IPS DF 4.7 (cell line): Measurements from ENCODE around the gene RPL27A.

Experiments used
- DNase-seq: peaks from one replicate; pipeline ENCODE4 v3.0.0-alpha.2; 2013; ENCODE audit warnings: low spot score; ENCODE audit errors: extremely low read depth

RPL27A gene

DNA sequence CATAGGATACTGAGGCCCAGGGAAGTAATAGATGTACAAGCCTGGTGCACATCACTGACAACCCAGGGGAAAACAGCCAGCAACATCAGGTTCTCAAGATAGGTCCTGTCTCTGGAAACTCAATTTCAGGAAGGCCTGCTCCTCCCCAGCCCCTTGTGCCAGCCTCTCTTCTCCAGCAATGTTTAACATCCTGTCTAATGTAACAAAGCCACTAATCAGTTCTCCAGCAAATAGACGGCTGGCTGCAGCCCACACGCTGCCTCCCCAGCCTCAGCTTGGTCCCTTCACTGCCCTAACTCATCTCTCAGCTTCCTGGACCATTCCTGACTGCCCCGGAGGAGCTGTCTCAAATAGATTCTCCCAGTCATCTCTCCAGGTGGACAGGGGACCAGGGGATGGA, 37.8 kb downstream of the RPL27A start:
- DNase-seq: no peak

DNA sequence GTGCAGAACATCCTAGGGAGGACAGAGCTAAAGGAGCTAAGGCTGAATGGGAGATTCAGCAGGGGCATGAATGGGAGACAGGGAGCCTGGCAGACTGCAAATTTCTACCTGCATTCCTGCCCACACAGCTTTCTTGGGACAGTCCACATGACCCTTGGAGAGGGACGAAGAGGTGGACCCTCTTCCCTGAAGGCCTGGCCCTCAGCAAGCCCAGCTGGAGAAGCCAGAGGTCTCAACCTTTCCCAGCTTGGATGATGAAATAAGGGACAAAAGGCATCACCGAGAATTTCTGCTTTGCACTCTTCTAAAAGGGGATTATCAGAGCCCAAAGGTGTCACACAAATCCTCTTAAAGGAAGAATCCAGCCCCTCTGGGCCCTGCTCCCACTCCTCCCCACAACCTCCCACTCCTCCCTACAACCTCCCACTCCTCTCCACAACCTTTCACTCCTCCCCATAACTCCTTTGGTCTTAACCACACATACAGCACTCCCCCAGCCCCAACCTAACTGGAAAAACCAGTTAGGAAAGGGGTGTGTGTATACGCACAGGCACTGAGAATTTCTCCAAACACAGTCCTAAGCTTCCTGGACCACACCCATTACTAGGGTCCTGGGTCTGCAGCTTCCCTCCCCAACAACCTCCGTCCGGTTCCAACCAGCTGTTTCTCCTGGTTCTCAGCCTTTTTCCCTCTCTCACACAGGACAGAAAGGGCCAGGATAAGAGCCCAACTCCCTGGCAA, 38.4 kb downstream of the RPL27A start:
- DNase-seq: no peak

DNA sequence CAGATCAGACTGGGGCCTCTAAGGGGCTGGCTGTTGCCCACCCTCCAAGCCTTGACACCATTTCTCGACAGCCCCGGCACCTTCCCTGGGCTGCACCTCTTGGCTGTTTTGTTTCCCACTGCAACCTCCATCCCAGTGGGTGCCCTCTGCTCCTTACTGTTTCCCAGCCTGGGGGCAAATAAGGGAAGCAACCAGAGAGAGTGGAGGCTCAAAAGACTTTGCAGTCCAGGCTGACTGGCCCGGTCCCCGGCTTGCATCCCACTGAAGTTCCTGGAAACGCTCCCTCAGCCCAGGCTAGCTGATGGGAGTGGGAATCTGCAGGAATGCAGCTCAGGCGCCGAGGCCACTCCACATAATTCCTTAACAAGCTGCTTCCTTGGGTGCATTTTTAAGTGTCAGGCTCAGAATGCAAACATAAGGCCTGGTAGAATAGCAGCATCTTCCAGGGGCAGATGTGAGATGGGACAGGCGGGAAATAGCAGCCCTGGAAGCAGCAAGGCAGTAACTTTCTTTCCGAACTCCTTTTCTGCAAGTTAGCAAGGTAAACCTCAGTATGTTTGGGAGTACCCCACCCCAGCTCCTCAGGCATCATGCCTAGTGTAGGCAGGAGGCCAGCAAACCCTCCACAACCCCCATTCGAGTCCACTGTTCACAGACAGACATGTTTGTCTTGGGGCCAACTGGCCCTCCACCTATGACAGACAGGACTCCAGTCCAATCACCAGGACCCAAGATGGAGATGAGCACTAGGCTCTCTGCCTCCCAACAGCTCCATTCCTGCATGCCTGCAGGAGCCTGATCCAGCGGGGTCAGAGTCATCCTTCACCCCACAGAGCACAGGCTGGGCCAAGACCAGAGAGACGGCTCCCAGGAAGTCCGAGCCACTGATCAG, 39.3 kb downstream of the RPL27A start:
- no peak for DNase-seq

DNA sequence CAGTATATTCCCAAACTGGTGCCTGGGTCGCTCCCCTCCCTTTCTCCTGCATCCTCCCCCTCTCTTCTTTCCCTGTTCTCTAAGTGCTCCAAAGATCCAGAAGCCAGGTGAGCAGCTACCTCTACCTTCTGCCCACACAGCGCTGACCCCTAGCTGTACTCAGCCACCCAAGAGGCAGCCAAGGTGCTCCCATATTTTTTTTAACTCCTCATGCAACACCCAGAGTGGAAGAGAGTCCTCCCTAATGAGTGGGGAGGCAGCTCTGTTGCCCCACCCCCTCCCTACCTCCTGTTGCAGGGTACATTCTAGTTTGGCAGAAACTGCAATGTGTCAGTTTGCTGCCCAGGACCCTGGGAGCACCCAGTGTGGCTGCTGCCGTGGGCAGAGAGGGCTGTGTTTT, 40.2 kb downstream of the RPL27A start:
- DNase-seq: no peak

DNA sequence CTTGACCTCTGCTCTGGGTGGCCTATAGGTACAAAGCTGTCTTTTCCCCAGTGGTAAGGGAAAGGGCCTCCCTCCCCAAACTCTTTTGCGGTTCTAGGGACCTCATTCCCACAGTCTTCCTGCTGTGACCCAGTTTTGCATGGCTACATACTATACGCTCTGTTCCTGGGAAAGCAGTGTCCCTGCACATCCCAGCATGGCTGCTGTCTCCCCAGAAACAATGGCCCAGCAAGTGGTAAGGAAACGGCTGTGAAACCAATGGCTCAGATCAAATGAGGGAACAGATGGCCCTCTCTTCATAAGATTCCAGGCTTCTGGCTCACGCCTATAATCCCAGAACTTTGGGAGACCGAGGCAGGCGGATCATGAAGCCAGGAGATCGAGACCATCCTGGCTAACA, 41.1 kb downstream of the RPL27A start:
- no peak for DNase-seq

DNA sequence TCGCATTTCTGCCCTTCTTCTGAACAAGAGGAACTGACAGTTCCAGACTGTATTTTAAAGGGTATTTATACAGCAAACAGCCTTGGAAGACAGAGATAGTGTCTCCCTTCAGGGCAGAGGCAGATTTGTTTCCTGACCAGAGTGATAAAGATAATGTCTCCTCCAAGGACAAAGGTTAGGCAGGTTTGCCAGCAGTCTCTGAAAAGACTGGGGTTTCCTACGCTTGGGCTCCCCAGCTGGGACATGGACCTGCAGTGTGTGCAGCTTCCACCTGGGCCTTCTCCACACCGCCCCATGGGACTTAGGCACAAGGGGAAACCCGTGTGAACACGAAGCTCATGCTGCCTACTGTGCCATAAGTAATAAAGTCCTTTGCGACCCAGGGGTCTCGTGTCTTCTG, 42.1 kb downstream of the RPL27A start:
- DNase-seq: no peak

DNA sequence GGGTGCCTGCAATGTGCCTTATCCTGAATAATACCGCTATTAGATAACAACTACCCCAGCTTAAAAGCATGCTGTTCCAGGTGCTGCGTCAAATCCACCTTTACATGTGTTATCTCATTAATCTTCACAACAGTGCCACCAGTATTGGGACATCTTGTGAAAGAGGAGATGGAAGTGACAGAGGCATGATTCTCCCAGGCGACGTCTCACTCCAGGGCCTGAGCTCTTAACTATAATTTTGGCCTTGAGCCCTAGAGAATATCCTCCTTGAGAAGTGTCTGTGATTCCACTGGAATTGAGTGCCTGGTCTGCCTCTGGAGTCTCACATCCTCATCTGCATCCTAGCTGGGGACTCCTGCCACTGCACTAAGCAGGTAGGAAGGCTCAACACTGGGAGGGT, 43.8 kb downstream of the RPL27A start:
- DNase-seq: no peak

DNA sequence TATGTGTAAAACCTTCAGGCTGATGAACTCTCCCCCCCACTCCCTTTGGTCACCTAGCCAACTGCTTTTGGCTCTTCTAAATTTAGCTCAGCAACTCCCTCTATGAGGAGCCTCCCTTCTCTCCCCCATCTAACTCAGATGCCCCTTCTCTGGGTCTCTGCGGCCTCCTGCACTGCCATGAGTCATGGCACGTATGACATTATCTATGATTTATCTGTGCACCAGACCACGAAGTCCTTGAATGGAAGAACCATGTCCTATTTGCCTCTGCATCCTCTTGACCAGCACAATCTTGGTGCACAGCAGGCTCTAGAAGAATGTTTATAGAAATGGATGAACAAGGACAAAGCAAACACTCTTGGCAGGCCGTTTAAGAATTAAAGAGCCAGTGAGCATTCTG, 46.0 kb downstream of the RPL27A start:
- no peak for DNase-seq

DNA sequence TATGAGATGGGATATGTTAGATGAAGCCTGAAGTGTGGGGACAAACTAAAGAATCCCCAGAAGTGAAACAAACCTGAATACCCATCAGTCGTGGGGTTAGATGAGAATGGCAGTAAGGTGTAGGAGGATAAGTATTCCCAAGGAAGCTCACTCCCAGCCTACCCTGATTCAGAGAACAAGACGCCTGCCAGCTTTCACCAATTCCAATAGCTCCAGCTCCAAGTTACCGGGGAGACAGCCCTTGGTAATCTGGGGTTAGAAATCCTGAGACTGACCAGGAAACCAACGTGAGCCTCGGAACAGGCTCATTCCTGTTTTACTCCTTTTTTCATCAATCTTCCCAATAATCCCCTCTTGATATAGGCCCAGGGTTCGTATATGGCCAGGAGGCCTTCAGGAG, 46.5 kb downstream of the RPL27A start:
- no peak for DNase-seq

DNA sequence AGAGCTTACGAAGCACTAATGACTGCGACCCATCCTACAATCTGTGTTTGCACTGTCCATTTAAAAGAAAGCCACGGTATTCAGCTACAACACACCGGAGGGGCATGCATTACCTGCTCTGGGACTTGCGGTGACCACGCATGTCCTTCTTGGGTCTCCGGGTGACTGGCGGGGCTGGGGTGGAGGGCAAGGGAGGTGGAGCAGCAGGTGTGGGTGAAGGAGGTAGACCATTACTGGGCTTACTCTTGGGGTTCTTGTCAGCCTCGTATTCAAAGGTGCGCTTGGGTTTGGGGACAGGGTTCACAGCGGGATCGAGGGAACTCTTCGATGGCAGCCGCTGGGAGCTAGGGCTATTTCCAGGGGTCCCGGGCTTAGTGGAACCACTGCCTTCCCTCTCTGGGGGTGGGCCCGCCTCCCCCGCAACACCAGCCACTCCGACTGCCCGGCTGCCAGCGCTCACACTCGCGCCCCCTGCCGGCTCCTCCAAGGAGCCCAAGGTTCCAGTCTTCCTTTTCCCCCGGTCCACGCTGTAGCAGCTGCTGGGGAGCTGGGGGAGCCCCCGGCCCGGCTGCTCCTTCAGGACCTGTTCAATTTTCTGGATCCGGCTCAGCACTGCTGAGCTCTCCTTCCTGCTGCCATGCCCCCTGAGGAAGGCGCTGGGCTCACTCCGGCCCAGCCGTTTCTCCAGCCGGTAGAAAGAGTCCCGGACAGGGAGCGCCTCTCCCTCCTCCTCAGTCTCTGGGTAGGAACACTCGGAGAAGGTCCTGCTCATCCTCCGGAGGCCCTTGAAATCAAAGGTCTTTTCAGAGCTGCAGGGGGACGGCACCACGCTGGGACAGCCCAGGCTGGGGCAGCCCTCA, 47.5 kb downstream of the RPL27A start:
- DNase-seq: no peak

DNA sequence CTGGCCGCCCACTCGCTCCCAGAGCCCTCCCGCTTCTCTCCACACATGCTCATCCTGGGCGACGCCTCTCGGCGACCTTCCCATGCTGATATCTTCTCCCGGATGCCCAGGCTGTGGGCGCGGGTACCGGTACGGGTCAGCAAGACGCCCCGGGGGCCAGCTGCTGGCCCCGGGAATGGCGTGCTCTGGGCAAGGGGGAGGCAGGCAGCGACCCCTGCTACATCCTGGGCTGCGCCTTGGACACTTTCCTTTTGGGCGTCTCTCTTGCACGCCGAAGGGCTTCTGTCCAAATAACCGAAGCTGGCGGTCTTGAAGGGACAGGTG, 48.1 kb downstream of the RPL27A start:
- no peak for DNase-seq

DNA sequence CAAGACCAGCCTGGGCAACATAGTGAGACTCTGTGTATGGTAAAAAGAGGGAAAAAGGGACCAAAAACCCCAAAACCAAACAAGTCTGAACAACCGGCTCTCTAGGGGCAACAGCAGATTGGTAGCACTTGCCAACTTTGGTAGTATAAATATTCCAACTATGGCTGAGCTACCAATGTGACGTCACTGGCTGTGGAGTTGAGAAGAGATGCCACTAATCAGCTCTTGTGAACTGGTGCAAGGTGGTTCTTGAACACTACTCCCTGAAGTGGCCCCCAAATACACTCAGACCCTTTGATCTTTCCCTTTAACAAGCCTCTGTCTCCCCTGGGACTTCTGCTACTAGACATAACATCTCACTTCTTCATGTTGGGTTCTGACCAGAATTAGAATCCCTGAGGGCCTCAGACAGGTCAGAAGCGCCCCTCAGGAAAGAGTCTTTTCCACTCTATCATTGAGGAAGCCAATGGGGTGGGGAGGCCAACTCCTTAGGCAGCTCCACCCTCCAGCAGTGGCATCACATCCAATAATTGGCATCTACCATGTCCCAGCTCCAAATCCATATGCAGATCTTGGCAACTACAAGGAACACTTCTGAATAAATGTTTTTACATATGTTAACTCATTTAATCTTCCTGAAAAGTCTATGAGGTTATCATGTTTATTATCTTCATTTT, 49.2 kb downstream of the RPL27A start:
- DNase-seq: no peak

DNA sequence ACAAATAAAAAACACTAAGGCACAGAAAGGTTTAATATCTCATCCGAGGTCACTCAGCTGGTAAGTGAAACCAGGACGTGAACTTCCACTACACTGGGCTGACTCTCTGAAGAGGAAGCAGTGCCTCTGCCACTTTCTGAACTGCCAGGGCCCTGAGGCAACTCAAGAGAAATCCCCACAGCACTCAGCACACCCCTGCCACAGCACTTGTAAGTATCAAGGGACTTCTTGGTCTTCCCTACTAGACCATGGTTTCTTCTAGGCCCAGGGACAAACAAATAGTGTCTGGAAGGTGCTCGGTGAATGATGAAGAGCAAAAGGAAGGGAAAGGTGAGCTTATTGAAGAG, 49.7 kb downstream of the RPL27A start:
- no peak for DNase-seq

DNA sequence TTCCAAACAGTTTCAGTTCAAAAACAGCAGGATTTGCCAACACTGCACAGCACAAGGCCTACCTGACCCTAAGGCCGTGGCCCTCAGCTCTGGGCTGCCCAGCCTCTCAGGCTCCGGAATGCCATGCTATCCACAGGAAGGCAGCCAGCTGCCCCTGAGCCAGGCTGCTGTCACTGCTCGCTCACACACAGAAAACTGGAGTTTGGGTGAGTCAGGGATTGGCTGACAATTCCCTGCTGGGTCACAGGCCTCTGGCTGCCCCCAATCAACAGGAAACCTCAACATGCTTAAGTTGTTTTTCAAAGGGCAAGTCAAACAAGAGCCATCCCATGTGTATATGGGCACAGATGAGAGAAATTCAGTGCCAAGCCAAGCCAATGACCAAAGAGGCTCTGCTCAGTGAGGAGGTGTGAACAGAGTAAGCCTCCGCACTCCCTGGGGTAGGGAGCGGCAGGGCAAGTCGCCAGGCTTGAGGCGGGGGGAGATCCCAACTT, 50.2 kb downstream of the RPL27A start:
- no peak for DNase-seq

DNA sequence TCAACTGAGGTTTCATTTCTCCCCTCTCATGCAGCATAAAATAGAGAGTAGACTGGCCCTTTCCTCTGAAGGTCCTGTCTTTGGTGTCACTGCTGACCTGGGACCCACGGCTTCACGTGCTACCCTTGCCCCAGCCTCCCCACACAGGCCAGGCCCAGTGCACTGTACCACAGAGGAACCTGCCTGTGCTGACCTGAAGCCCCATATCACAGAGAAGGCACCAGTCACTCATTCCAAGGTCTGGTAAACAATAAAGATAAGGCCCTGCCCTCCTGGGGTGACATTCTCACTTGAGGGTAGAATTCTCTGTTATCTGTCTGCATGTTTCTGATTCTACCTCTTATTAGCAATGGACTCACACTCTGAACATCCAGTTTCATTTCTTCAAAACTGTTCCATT, 51.3 kb downstream of the RPL27A start:
- DNase-seq: no peak

DNA sequence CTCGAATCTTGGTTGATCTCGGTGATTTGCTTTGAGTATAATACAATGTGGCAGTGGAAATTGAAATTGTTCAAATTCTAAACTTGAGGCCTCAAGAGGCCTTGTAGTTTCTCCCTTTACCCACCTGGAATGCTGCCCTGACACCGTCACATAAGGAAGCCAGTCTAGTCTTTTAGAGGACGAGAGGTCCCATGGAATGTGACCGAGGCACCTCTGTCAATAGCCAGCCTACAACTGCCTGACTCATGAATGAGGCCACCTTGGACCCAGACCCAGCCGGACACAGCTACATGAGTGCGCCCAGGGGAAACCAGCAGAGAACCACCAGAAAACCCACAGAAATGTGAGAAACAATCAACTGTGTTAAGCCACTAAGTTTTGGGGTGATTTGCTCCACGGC, 52.5 kb downstream of the RPL27A start:
- DNase-seq: no peak

DNA sequence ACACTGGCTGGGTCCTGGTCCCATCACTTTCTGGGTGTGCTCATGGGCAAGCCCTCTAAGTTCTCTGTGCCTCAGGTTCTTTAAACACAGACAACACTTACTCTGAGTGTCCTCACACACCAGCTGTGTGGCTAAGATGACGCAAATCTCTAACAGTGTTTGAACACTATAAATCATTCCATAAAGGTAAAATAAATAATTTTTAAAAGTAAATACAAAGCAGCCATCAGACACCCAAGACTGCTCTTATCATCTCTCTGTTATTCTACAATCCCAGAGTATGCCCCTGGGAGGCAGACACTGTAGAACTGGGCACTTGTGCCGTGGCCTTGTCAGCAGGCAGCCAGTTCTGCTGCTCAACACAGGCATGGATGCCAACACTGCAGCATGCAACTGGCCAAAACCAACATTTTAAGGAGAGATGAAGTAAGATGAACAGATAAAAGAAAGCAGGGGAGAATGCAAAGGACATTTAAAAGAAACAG, 56.8 kb downstream of the RPL27A start:
- DNase-seq: no peak
